LNCaP clone FGC (cell line): ENCODE data around the gene RNF213.

Experiments used
- DNase-seq: peaks from one replicate; pipeline ENCODE4 v3.0.0-alpha.2; 2011; ENCODE audit warnings: low read depth
- H3K4me3 ChIP-seq: 2 replicates; pipeline ENCODE4 v1.5.1; 2011; ENCODE audit warnings: mild to moderate bottlenecking, low read depth, low read length, control low read depth
- CTCF ChIP-seq: IDR thresholded peaks from 2 replicates; pipeline ENCODE4 v1.5.1; 2012; ENCODE audit warnings: mild to moderate bottlenecking; ENCODE audit not compliant: control insufficient read depth, insufficient read depth; ENCODE audit errors: extremely low read depth

The RNF213 gene

GRCh38 chr17:80446645-80447405 is 186.2 kb downstream of the RNF213 start:
- TF ChIP-seq CTCF = no peak
- H3K4me3 ChIP-seq = no peak overlapping the region
- DNase-seq = no peak

DNA sequence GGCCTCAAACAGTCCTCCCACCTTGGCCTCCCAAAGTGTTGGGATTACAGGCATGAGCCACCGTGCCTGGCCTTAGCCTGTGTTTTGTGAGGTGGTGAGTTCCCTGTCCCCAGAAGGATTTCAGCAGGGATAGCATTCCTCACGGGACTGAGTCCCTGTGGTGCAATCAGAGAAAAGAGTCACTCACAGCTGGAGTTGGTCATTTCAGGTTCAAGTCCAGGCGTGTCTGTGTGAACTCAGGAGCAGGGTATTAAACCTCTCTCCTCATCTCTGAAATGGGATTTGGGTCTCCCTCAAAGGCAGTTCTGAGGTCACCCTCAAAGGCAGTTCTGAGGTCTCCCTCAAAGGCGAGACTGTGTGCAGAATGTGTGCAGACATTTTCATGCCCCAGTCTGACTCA is 187.1 kb downstream of the RNF213 start:
- no peak overlapping the region for H3K4me3 ChIP-seq
- DNase-seq = no peak
- TF ChIP-seq CTCF = no peak
